Middle frontal gyrus (tissue), 1 donor: Measurements from ENCODE around the gene SARDH.

ENCODE experiments used
- DNase-seq: peaks from one replicate; pipeline ENCODE4 v3.0.0-alpha.2; 2015; ENCODE audit warnings: low spot score; ENCODE audit errors: extremely low spot score

SARDH gene

GRCh38 chr9:133704711-133705181, 33.4 kb downstream of the SARDH start:
- DNase-seq: no peak

- no peak for DNase-seq
Measured at GRCh38 chr9:133703591-133704399, 34.4 kb downstream of the SARDH start.

GRCh38 chr9:133702798-133703590, 35.2 kb downstream of the SARDH start:
- DNase-seq: no peak

- DNase-seq: no peak
Measured at GRCh38 chr9:133701981-133702797, 36.0 kb downstream of the SARDH start.

- peak; percentile 78 for DNase-seq
Measured at GRCh38 chr9:133701321-133701980, 36.7 kb downstream of the SARDH start.

- no peak for DNase-seq
Measured at GRCh38 chr9:133700819-133701320, 37.3 kb downstream of the SARDH start.

- no peak for DNase-seq
Measured at GRCh38 chr9:133699546-133699945, 38.6 kb downstream of the SARDH start.

- DNase-seq: no peak
Measured at GRCh38 chr9:133696071-133696472, 42.1 kb downstream of the SARDH start.

- DNase-seq: no peak
Measured at GRCh38 chr9:133694686-133695085, 43.5 kb downstream of the SARDH start.

GRCh38 chr9:133693703-133694529, 44.2 kb downstream of the SARDH start:
- peak; percentile 27 for DNase-seq

GRCh38 chr9:133693116-133693515, 45.0 kb downstream of the SARDH start:
- no peak for DNase-seq

- no peak for DNase-seq
Measured at GRCh38 chr9:133692364-133692985, 45.7 kb downstream of the SARDH start.

- no peak for DNase-seq
Measured at GRCh38 chr9:133691626-133692363, 46.4 kb downstream of the SARDH start.

- DNase-seq: no peak
Measured at GRCh38 chr9:133691191-133691590, 47.0 kb downstream of the SARDH start.

- no peak for DNase-seq
Measured at GRCh38 chr9:133690081-133690561, 48.0 kb downstream of the SARDH start.

GRCh38 chr9:133689151-133689763, 48.9 kb downstream of the SARDH start:
- no peak for DNase-seq

- DNase-seq: no peak
Measured at GRCh38 chr9:133687856-133688761, 50.0 kb downstream of the SARDH start.
